Spleen (tissue), 11 donors: Measurements from ENCODE around the gene ADAMTS6. TPM values are rescaled to one million over a fixed set of nuclear protein-coding genes. Genes with fewer than 3 reads are reported as not detected.

ENCODE experiments used
- DNase-seq: peaks from one replicate; pipeline ENCODE4 v3.0.0-alpha.2; 2020
- H3K27ac ChIP-seq, 8 donors: fragments of 200-600 bp; sonication (generic) in 7 of 8; 1 replicate in 4 of 8; 2 replicates in 4 of 8; pipeline versions ENCODE4 v1.5.0 to v1.8.0; 2016 to 2021; ENCODE audit warnings: inconsistent platforms in 4 of 8, mild to moderate bottlenecking in 4 of 8, moderate library complexity in 1 of 8
- H3K27me3 ChIP-seq, 7 donors: fragments of 200-600 bp; sonication (generic) in 6 of 7; replicated peaks in 1 of 7; 1 replicate in 4 of 7; 2 replicates in 3 of 7; pipeline versions ENCODE4 v1.5.0 to v1.8.0; 2016 to 2021; ENCODE audit warnings: inconsistent platforms in 3 of 7, mild to moderate bottlenecking in 1 of 7
- H3K36me3 ChIP-seq, 6 donors: fragments of 200-600 bp; sonication (generic) in 5 of 6; 1 replicate in 4 of 6; 2 replicates in 2 of 6; pipeline versions ENCODE4 v1.5.0 to v1.8.0; 2016 to 2021; ENCODE audit warnings: inconsistent platforms in 2 of 6
- H3K4me1 ChIP-seq, 6 donors: fragments of 200-600 bp; sonication (generic) in 5 of 6; 1 replicate in 3 of 6; 2 replicates in 3 of 6; pipeline versions ENCODE4 v1.5.0 to v1.8.0; 2016 to 2021; ENCODE audit warnings: inconsistent platforms in 3 of 6
- H3K4me3 ChIP-seq, 8 donors: fragments of 200-600 bp; sonication (generic) in 7 of 8; 1 replicate in 4 of 8; 2 replicates in 4 of 8; pipeline versions ENCODE4 v1.5.0 to v1.8.0; 2016 to 2021; ENCODE audit warnings: inconsistent platforms in 4 of 8, mild to moderate bottlenecking in 4 of 8, moderate library complexity in 2 of 8
- H3K9me3 ChIP-seq, 8 donors: fragments of 200-600 bp; sonication (generic) in 7 of 8; 1 replicate in 4 of 8; 2 replicates in 4 of 8; pipeline versions ENCODE4 v1.5.0 to v1.8.0; 2016 to 2021; ENCODE audit warnings: inconsistent platforms in 4 of 8
- CTCF ChIP-seq, 11 experiments: fragments of 200-600 bp in 7 of 11; fragments of 450-650 bp in 4 of 11; sonication (generic) in 4 of 11; IDR thresholded peaks in 8 of 11; conservative IDR thresholded peaks in 3 of 11; 1 replicate in 7 of 11; 2 replicates in 4 of 11; pipeline versions ENCODE4 v1.4.0 to v1.8.0; 2016 to 2021; ENCODE audit warnings: antibody characterized with exemption in 11 of 11, inconsistent platforms in 4 of 11, mild to moderate bottlenecking in 1 of 11
- POLR2A ChIP-seq, 3 donors: fragments of 450-650 bp; IDR thresholded peaks; one replicate each; pipeline ENCODE4 v1.5.1; 2017; ENCODE audit warnings: antibody characterized with exemption in 3 of 3, mild to moderate bottlenecking in 1 of 3
- POLR2AphosphoS5 ChIP-seq, 3 donors: sonication (generic); formaldehyde crosslinking; IDR thresholded peaks; one replicate each; pipeline ENCODE4 v1.5.1; 2017; ENCODE audit warnings: antibody characterized with exemption in 3 of 3
- WGBS, 5 donors: extraction: QIAGEN DNeasy Blood & Tissue Kit in 3 of 5; methylation state at CpG; one replicate each; pipeline versions ENCODE4 v1.1.5 to v1.1.7; 2013 to 2018; 5-methylcytosine and 5-hydroxymethylcytosine counted together
- intact Hi-C: fragments of 100-400 bp; cut with DNase I; formaldehyde crosslinking; loops from one replicate; pipeline ENCODE4 v1.15.0; 2023; ENCODE audit warnings: low total_unique reads
- polyA plus RNA-seq, 3 donors: library from polyadenylated mRNA; stranded (reverse); fragments of 200-250 nt; gene quantifications; one replicate each; pipeline ENCODE4 v1.2.1, GENCODE V29; 2013
- total RNA-seq, 7 donors: library from RNA; depleted of rRNA in 3 of 7; stranded (reverse); fragments of >200 nt in 3 of 7; fragmentation: NEBNext Ultra II Directional in 4 of 7; extraction: Animal tissue kit (Norgen Biotek cat#: 25700) in 4 of 7; gene quantifications; one replicate each; pipeline versions ENCODE4 v1.1.0 to v1.2.1, GENCODE V29; 2016 to 2021
- donor health status: healthy with polysubstance abuse.
- donor health status: DM: no; HTN: no; CAD: no; lungs with moderate emphysema.
- donor health status: DM: no; HTN: no; CAD: no.
- donor health status: Bipolar disorder and iron deficiency.
- donor health status: healthy.
- donor health status: DM: no; HTN: no; CAD: no.
- donor health status: DM: yes; HTN: yes; CAD: no.

Gene ADAMTS6
- total and polyA plus RNA-seq, 10 donors = 1.1 to 16.4 (median 6.3) TPM

- no peaks in the 10 kb centered on the region for H3K4me1 ChIP-seq
- WGBS, 5 donors = 80 to 95% (median 90%) methylated on average over 2 of the region's 2 CpGs
- DNase-seq = no peak
- H3K36me3 ChIP-seq = no peaks in the 10 kb centered on the region
- H3K27ac ChIP-seq = no peak overlapping the region
- intact Hi-C loops = no loop called here
- no peak overlapping the region for H3K4me3 ChIP-seq
- no peaks in the 10 kb centered on the region for H3K9me3 ChIP-seq
- no peaks in the 10 kb centered on the region for H3K27me3 ChIP-seq
- TF ChIP-seq POLR2A (IDR thresholded peaks at IDR 0.05) (no peak), POLR2AphosphoS5 (IDR thresholded peaks at IDR 0.05) (no peak), CTCF (IDR thresholded peaks at IDR 0.05 in 8 of 11, conservative IDR thresholded peaks at IDR 0.05 in 3 of 11) (no peak)
Measured at GRCh38 chr5:65152131-65152530, 329.6 kb downstream of the ADAMTS6 start.

GRCh38 chr5:65151614-65152013 is 330.1 kb downstream of the ADAMTS6 start:
- WGBS, 5 donors = 65 to 87% (median 79%) methylated on average over 5 of the region's 5 CpGs
- Histone ChIP-seq H3K9me3 (no peaks in the 10 kb centered on the region), H3K27me3 (no peaks in the 10 kb centered on the region), H3K27ac (no peak overlapping the region), H3K4me1 (no peaks in the 10 kb centered on the region), H3K36me3 (no peaks in the 10 kb centered on the region), H3K4me3 (no peak overlapping the region)
- intact Hi-C loops = no loop called here
- TF ChIP-seq CTCF (IDR thresholded peaks at IDR 0.05 in 8 of 11, conservative IDR thresholded peaks at IDR 0.05 in 3 of 11) = no peak
- TF ChIP-seq POLR2AphosphoS5 (IDR thresholded peaks at IDR 0.05) = no peak
- no peak for TF ChIP-seq POLR2A (IDR thresholded peaks at IDR 0.05)
- DNase-seq = no peak

GRCh38 chr5:65150599-65151304 is 331.0 kb downstream of the ADAMTS6 start:
- intact Hi-C loops = no loop called here
- Histone ChIP-seq H3K27me3 (no peaks in the 10 kb centered on the region), H3K27ac (no peak overlapping the region), H3K4me1 (no peaks in the 10 kb centered on the region), H3K9me3 (no peaks in the 10 kb centered on the region), H3K4me3 (no peak overlapping the region), H3K36me3 (no peaks in the 10 kb centered on the region)
- TF ChIP-seq POLR2AphosphoS5 (IDR thresholded peaks at IDR 0.05) (no peak), POLR2A (IDR thresholded peaks at IDR 0.05) (no peak), CTCF (IDR thresholded peaks at IDR 0.05 in 8 of 11, conservative IDR thresholded peaks at IDR 0.05 in 3 of 11) (no peak)
- no peak for DNase-seq
- WGBS, 5 donors = 79 to 93% (median 90%) methylated on average over 6 of the region's 6 CpGs

GRCh38 chr5:65149827-65150226 is 331.9 kb downstream of the ADAMTS6 start:
- TF ChIP-seq CTCF (IDR thresholded peaks at IDR 0.05 in 8 of 11, conservative IDR thresholded peaks at IDR 0.05 in 3 of 11) (no peak), POLR2A (IDR thresholded peaks at IDR 0.05) (no peak), POLR2AphosphoS5 (IDR thresholded peaks at IDR 0.05) (no peak)
- intact Hi-C loops = no loop called here
- Histone ChIP-seq H3K27ac (no peak overlapping the region), H3K36me3 (no peaks in the 10 kb centered on the region), H3K4me1 (no peaks in the 10 kb centered on the region), H3K9me3 (no peaks in the 10 kb centered on the region), H3K4me3 (no peak overlapping the region), H3K27me3 (no peaks in the 10 kb centered on the region)
- WGBS, 5 donors = 87 to 100% (median 96%) methylated on average over 2 of the region's 2 CpGs
- DNase-seq = no peak
